Measurements from ENCODE around the gene NTS.

The NTS gene

DNA sequence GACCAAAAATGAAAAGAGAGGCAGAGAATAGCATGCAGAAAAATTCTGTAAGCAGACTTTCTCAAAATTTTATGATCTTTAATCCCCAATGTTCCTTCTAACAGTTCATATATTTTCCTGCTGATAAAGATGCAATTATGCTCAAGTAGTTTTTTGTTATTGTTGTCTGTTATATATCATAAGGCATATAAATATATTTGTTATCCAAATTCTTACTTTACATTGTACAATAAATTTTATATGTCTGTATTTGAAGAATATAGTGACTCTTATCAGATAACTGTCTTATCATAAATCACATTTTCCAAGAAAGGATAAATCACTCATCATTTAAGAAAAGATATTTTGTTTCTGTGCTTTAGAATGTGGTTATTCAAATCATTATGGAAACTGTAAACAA is 40.5 kb upstream of the NTS start:
- in situ Hi-C loops (cut with HindIII; ENCODE audit: low pct_ligation_motif_present, low sequenced_read_pairs), result no loop called here
- Histone ChIP-seq H3K4me3 (ENCODE audit: low read depth, low read length) (no peak overlapping the region), H3K27ac (no peak overlapping the region), H3K27me3 (replicated peaks) (no peaks in the 10 kb centered on the region), H3K36me3 (replicated peaks) (no peaks in the 10 kb centered on the region)
- DNase-seq, result no peak
- TF ChIP-seq, protein P1, sequence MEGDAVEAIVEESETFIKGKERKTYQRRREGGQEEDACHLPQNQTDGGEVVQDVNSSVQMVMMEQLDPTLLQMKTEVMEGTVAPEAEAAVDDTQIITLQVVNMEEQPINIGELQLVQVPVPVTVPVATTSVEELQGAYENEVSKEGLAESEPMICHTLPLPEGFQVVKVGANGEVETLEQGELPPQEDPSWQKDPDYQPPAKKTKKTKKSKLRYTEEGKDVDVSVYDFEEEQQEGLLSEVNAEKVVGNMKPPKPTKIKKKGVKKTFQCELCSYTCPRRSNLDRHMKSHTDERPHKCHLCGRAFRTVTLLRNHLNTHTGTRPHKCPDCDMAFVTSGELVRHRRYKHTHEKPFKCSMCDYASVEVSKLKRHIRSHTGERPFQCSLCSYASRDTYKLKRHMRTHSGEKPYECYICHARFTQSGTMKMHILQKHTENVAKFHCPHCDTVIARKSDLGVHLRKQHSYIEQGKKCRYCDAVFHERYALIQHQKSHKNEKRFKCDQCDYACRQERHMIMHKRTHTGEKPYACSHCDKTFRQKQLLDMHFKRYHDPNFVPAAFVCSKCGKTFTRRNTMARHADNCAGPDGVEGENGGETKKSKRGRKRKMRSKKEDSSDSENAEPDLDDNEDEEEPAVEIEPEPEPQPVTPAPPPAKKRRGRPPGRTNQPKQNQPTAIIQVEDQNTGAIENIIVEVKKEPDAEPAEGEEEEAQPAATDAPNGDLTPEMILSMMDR (IDR thresholded peaks at IDR 0.05; ENCODE audit: low read depth, low read length, missing control alignments), result no peak

DNA sequence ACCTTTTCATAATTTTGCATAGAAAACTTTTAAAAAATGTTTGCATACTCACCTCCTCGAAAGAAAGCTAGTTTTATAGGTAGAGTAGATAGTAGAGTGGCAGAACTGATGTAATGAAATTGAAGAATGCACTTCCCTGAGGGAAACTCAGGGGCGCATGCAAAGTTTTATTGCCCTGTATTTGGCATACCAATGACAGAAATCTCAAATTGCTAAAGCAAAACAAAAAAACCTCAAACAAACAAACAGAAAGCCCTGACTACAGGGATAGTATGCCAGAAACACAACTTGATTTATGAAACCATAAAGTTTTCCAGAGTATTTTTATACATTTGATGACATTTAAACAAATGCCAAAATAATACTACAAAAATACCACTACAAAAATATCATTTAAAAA is 39.7 kb upstream of the NTS start:
- Histone ChIP-seq H3K36me3 (replicated peaks) (no peaks in the 10 kb centered on the region), H3K27ac (no peak overlapping the region), H3K4me3 (ENCODE audit: low read depth, low read length) (no peak overlapping the region), H3K27me3 (replicated peaks) (no peaks in the 10 kb centered on the region)
- no peak for DNase-seq
- in situ Hi-C loops (cut with HindIII; ENCODE audit: low pct_ligation_motif_present, low sequenced_read_pairs), result no loop called here
- TF ChIP-seq, protein P1 (IDR thresholded peaks at IDR 0.05; ENCODE audit: low read depth, low read length, missing control alignments), result no peak

DNA sequence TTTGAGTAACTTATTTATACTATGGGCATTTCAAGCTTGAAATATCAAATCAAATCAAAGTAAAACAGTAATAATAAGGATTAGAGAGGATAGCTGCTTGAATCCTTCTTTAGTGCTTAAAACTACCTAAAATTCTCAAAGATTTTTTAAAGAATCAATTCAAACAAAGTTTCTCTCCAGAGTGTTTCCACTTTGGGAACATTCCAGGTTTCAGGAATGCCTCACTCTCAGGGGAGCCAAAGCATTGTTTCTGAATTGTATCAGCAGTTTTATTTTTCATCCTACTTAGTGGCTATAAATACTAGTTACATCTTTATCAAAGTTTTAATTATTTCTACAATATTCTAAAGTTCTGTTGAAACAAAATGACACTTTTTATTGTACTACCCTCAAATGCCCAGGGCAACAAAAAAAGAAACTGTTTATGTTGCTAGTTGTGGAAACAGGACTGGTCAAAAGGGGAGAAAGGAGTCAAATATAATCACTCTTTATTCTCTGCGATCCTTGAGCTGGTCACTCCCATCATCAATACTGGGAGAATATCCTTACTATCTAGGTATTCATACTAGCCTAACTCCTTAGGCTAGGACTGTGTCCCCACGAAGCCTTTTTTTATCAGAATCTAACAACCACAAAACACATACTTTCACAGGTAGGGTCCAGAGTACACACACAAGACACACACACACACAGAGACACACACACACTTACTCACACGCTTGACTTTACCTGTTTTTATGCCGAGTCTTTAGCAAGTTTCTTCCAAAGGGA is 38.5 kb upstream of the NTS start:
- in situ Hi-C loops (cut with HindIII; ENCODE audit: low pct_ligation_motif_present, low sequenced_read_pairs), result no loop called here
- Histone ChIP-seq H3K36me3 (replicated peaks) (no peaks in the 10 kb centered on the region), H3K4me3 (ENCODE audit: low read depth, low read length) (peak overlapping the region; percentile 59), H3K27me3 (replicated peaks) (no peaks in the 10 kb centered on the region), H3K27ac (peak overlapping the region; percentile 56)
- TF ChIP-seq, protein P1 (IDR thresholded peaks at IDR 0.05; ENCODE audit: low read depth, low read length, missing control alignments), result no peak
- no peak for DNase-seq

DNA sequence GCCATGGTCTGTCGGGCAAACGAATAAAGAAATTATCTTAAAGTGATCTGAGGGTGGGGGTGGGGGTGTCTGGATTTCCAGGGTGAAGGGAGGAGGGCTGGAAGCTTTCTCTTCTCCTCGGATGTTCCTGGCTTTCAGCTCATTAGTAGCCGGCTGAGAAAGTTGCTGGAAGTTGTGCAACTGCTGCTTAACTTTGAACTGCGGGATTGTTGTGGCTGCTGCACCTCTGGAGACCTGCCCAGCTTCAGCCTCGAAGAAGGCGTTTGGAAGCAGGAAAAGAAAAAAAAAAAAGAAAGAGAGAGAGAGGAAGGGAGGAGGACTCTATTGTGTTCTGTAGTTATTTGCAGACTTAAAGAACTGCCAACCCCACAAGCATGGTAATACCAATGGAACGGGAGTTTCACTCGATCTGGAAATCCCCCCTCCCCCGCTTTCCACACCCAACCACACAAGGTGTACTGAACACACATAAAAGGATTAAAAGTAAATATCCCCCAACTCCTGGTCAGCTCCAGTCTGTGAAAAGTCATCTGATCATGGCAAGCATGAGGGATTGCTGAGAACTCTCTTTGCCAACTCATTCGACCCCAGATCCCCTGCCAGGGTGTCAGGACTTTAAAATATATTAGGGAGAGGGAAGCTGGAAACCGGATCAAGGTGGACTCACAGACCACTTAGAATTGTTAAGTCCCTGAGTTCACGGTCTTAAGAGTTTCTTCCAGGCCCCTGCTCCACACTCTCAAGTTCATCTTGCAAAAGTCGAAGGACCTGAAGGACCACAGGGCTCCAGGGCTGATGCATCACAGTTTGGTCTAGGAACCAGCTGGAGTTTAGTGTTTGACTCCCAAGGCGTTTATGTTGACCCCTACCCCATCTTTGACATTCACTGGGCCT is 37.7 kb upstream of the NTS start, which contains the start of gene RASSF9:
Gene RASSF9 (minus strand): TSS at position 213 of the 894 bp plus-strand sequence. CDS start 208 bp downstream, at position 5.
- in situ Hi-C loops (cut with HindIII; ENCODE audit: low pct_ligation_motif_present, low sequenced_read_pairs), result no loop called here
- peak; percentile 61 for DNase-seq
- H3K36me3 ChIP-seq (replicated peaks), result no peaks in the 10 kb centered on the region
- peak within 1 kb of the TSS; percentile 56 for H3K27ac ChIP-seq
- TF ChIP-seq, protein P1 (IDR thresholded peaks at IDR 0.05; ENCODE audit: low read depth, low read length, missing control alignments), result no peak
- H3K4me3 ChIP-seq (ENCODE audit: low read depth, low read length), result peak within 1 kb of the TSS; percentile 59
- H3K27me3 ChIP-seq (replicated peaks), result no peaks in the 10 kb centered on the region

DNA sequence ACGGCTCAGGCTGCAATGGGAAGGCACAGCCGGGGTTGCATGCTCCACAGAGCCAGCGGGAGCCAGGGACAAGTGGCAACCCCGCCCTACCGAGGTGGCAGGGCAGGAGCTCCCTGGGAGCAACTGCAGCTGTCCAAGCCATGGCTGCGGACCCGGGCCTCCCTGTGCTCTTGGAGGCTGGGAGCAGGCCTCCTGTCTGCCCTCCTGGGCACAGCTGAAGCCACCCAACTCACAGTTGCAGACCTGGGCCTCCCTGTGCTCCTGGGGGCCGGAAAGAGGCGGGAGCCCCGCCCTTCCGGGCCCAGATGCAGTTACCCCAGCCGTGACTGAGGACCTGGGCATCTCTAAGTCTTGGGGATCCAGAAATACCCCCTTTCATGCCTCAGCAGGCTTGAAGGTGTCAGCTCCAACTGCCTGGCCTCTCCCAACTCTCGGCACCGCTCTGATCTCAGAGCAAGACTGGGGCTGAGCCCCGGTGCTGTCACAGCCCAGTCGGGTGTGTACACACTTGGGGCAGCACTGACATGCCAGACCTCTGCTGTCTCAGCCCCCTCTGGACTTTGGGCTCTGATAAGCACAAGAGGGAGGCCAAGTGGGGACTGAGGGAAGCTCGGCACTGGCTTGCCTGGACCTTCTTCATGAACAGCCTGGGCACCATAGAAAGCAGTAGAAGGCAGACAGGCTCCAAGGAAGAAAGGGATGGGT is 30.3 kb upstream of the NTS start:
- no peak for DNase-seq
- H3K27me3 ChIP-seq (replicated peaks), result no peaks in the 10 kb centered on the region
- in situ Hi-C loops (cut with HindIII; ENCODE audit: low pct_ligation_motif_present, low sequenced_read_pairs), result no loop called here
- no peaks in the 10 kb centered on the region for H3K36me3 ChIP-seq (replicated peaks)
- TF ChIP-seq, protein P1 (IDR thresholded peaks at IDR 0.05; ENCODE audit: low read depth, low read length, missing control alignments), result no peak
- no peak overlapping the region for H3K4me3 ChIP-seq (ENCODE audit: low read depth, low read length)
- H3K27ac ChIP-seq, result no peak overlapping the region

Data from brain microvascular endothelial cell (primary cell).